Loucy (cell line): ENCODE data around the gene SNX20.

ENCODE experiments used
- EZH2phosphoT487 ChIP-seq: fragments of 200-600 bp; IDR thresholded peaks from 2 replicates; pipeline ENCODE4 v1.6.1; 2018; ENCODE audit warnings: antibody characterized with exemption, mild to moderate bottlenecking, moderate library complexity, borderline replicate concordance
- TF ChIP-seq, protein P1 (sequence below): fragments of 200-600 bp; sonication (generic); conservative IDR thresholded peaks from 2 replicates; pipeline ENCODE4 v1.5.1; 2014; ENCODE audit warnings: mild to moderate bottlenecking, antibody characterized with exemption, low read length

DNA sequence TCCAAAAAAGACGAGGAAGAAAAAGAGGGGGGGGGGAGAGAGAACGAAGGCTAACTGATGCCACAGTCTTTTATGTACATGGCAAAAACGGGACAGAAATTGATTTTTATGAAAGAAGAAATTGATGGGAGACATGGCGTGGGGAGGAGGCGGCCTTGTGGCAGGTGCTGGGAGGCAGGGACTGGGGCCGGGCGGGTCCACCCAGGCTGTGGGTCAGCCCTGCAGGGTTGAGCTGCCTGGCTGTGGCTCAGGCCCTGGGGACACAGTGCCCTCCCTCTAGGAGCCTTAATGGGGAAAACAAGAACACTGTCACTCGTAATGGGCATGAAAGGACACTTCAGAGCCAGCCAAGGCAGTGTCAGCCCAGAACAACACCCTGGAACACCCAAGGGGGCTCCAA lies 34.8 kb downstream of the SNX20 start:
- TF ChIP-seq, protein P1, sequence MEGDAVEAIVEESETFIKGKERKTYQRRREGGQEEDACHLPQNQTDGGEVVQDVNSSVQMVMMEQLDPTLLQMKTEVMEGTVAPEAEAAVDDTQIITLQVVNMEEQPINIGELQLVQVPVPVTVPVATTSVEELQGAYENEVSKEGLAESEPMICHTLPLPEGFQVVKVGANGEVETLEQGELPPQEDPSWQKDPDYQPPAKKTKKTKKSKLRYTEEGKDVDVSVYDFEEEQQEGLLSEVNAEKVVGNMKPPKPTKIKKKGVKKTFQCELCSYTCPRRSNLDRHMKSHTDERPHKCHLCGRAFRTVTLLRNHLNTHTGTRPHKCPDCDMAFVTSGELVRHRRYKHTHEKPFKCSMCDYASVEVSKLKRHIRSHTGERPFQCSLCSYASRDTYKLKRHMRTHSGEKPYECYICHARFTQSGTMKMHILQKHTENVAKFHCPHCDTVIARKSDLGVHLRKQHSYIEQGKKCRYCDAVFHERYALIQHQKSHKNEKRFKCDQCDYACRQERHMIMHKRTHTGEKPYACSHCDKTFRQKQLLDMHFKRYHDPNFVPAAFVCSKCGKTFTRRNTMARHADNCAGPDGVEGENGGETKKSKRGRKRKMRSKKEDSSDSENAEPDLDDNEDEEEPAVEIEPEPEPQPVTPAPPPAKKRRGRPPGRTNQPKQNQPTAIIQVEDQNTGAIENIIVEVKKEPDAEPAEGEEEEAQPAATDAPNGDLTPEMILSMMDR, result no peak
- no peak for TF ChIP-seq EZH2phosphoT487
